HepG2 (cell line): Measurements from ENCODE around the gene JADE2. TPM values are rescaled to one million over a fixed set of nuclear protein-coding genes. Genes with fewer than 3 reads are reported as not detected.

Experiments
- FOXP1 ChIP-seq, 2 experiments: fragments of 450-650 bp in 1 of 2; IDR thresholded peaks; 2 replicates each; pipeline ENCODE4 v1.6.1; 2017 to 2018; ENCODE audit warnings: antibody characterized with exemption in 1 of 2
- HMGXB4 ChIP-seq, 2 experiments: sonication (generic) in 1 of 2; formaldehyde crosslinking in 1 of 2; IDR thresholded peaks; 2 replicates each; pipeline versions ENCODE4 v1.4.0 to v1.6.1; 2018 to 2020; ENCODE audit warnings: missing genetic modification reagents in 2 of 2, borderline replicate concordance in 1 of 2, low read depth in 1 of 2, mild to moderate bottlenecking in 1 of 2, missing biosample characterization in 1 of 2
- HOXA3 ChIP-seq: sonication (generic); formaldehyde crosslinking; IDR thresholded peaks from 2 replicates; pipeline ENCODE4 v1.5.0; 2020; ENCODE audit warnings: missing genetic modification reagents
- HOXA5 ChIP-seq: sonication (generic); formaldehyde crosslinking; IDR thresholded peaks from 2 replicates; pipeline ENCODE4 v1.4.0; 2020; ENCODE audit warnings: missing genetic modification reagents
- MED8 ChIP-seq: sonication (generic); formaldehyde crosslinking; IDR thresholded peaks from 2 replicates; pipeline ENCODE4 v1.8.1; 2023; ENCODE audit warnings: mild to moderate bottlenecking, missing genetic modification reagents; ENCODE audit not compliant: insufficient replicate concordance
- MEIS1 ChIP-seq: sonication (generic); formaldehyde crosslinking; IDR thresholded peaks from 2 replicates; pipeline ENCODE4 v1.9.0; 2021; ENCODE audit warnings: mild to moderate bottlenecking, missing genetic modification reagents, moderate library complexity, borderline replicate concordance
- MZF1 ChIP-seq: sonication (generic); formaldehyde crosslinking; IDR thresholded peaks from 2 replicates; pipeline ENCODE4 v1.8.1; 2023; ENCODE audit warnings: mild to moderate bottlenecking, missing genetic modification reagents, borderline replicate concordance
- NR3C1 ChIP-seq: sonication (generic); formaldehyde crosslinking; IDR thresholded peaks from 2 replicates; pipeline ENCODE4 v1.4.0; 2020; ENCODE audit warnings: missing genetic modification reagents
- PLSCR1 ChIP-seq: sonication (generic); formaldehyde crosslinking; IDR thresholded peaks from 2 replicates; pipeline ENCODE4 v1.5.0; 2020; ENCODE audit warnings: missing genetic modification reagents, mild to moderate bottlenecking, borderline replicate concordance
- PTBP1 ChIP-seq: fragments of 200-400 bp; formaldehyde crosslinking; IDR thresholded peaks from 2 replicates; pipeline ENCODE4 v1.6.1; 2018; ENCODE audit warnings: low read length, low read depth; ENCODE audit not compliant: poor library complexity, severe bottlenecking
- ZNF501 ChIP-seq: sonication (generic); formaldehyde crosslinking; IDR thresholded peaks from 2 replicates; pipeline ENCODE4 v1.5.1; 2020; ENCODE audit warnings: mild to moderate bottlenecking, moderate library complexity, missing genetic modification reagents
- ZNF564 ChIP-seq: sonication (generic); formaldehyde crosslinking; IDR thresholded peaks from 2 replicates; pipeline ENCODE4 v1.8.1; 2023; ENCODE audit warnings: mild to moderate bottlenecking, missing genetic modification reagents
- ZNF768 ChIP-seq: sonication (generic); formaldehyde crosslinking; IDR thresholded peaks from 2 replicates; pipeline ENCODE4 v1.4.0; 2020; ENCODE audit warnings: missing genetic modification reagents
- polyA plus RNA-seq, 8 experiments: library from polyadenylated mRNA; depleted of rRNA in 3 of 8; stranded (reverse) in 7 of 8; unstranded in 1 of 8; fragments of >200 nt; fragmentation: Illumina TruSeq in 4 of 8; extraction: Trizol in 4 of 8; gene quantifications; 2 replicates each; pipeline versions ENCODE4 v1.2.1 to v1.2.3, GENCODE V29; 2011 to 2016; ENCODE audit warnings: low read depth in 4 of 8, missing spikeins in 1 of 8, mixed read lengths in 1 of 8; ENCODE audit not compliant: insufficient read depth in 1 of 8
- total RNA-seq, 5 experiments: library from RNA; depleted of rRNA; stranded (reverse); fragments of >200 nt; fragmentation: Illumina TruSeq; extraction: Trizol; gene quantifications; 2 replicates each; pipeline ENCODE4 v1.2.3, GENCODE V29; 2016; ENCODE audit warnings: low read depth in 1 of 5
- TF ChIP-seq, protein P1 (sequence below): sonication (generic); formaldehyde crosslinking; IDR thresholded peaks from 2 replicates; pipeline ENCODE4 v1.5.0; 2020; ENCODE audit warnings: mild to moderate bottlenecking, missing genetic modification reagents, moderate library complexity
- TF ChIP-seq, protein P2 (sequence below): IDR thresholded peaks from 2 replicates; pipeline ENCODE4 v1.6.1; 2016; ENCODE audit warnings: low read depth, borderline replicate concordance

The JADE2 gene
- total and polyA plus RNA-seq, 2 of the 13 experiments (the other 11 are each of a cell fraction or from before 2014, with no cell fraction given), result 7.5 to 15.1 TPM

DNA sequence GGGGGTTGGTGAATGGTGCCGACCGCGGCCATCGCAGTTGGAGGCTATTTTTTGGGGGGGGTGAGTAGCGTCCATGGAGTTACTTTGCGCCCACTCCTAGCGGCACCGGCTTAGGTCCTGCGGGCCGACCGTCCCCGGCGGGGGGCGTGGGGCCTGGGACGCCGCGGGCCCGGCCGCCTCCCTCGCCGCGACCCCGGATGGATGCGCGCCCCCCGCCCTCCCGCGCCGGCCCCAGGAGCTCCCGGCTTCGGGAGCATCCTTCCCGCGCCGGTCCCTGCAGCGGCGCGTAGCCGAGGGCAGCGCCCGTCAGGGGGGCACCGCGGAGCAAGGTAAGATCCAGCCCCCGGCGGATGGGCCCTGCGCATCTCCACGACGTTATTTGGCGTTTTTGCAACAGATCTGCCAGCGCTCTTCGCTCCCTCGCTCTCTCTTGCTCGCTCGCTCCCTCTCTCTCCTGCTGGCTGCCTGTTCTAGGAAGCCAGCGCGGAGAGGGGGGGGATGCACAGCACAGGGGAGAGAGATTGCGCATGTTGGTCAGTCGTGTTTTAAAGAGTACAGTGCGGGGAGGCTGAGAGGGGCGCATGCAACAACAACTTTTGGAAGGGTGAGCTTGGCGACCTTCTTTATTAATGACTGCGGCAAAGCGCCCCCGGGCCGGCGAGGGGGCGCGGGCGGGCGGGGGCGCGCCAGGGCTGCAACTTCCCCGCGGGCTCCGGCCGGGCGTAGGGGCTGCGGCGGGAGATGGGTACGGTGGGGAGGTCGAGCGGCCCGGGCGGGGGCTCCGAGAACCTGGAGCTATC is 413 bp downstream of the JADE2 start (continued):
- TF ChIP-seq HMGXB4 (CRISPR knock-in tag; IDR thresholded peaks at IDR 0.05; ENCODE audit: borderline replicate concordance in 1 of 2, low read depth in 1 of 2), result peak in 1 of 2 experiments; percentile 59; a peak in 2 of 4 replicates
- TF ChIP-seq PTBP1, result peak; percentile 27
- TF ChIP-seq PLSCR1 (CRISPR knock-in tag), result no peak
- no peak for TF ChIP-seq MEIS1 (CRISPR knock-in tag)
- TF ChIP-seq FOXP1 (IDR thresholded peaks at IDR 0.05), result no peak
- no peak for TF ChIP-seq FOXP1 (CRISPR knock-in tag; IDR thresholded peaks at IDR 0.05)
- TF ChIP-seq HOXA5 (CRISPR knock-in tag), result 0 out of 2 replicates have a peak, but pooled peaks have one; percentile 29
- TF ChIP-seq, protein P1, sequence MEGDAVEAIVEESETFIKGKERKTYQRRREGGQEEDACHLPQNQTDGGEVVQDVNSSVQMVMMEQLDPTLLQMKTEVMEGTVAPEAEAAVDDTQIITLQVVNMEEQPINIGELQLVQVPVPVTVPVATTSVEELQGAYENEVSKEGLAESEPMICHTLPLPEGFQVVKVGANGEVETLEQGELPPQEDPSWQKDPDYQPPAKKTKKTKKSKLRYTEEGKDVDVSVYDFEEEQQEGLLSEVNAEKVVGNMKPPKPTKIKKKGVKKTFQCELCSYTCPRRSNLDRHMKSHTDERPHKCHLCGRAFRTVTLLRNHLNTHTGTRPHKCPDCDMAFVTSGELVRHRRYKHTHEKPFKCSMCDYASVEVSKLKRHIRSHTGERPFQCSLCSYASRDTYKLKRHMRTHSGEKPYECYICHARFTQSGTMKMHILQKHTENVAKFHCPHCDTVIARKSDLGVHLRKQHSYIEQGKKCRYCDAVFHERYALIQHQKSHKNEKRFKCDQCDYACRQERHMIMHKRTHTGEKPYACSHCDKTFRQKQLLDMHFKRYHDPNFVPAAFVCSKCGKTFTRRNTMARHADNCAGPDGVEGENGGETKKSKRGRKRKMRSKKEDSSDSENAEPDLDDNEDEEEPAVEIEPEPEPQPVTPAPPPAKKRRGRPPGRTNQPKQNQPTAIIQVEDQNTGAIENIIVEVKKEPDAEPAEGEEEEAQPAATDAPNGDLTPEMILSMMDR (CRISPR knock-in tag), result peak; percentile 18; the same call in 1 of the 2 replicates
- TF ChIP-seq MED8 (CRISPR knock-in tag), result no peak
- no peak for TF ChIP-seq MZF1 (CRISPR knock-in tag)
- TF ChIP-seq HOXA3 (CRISPR knock-in tag), result peak; percentile 55; the same call in 1 of the 2 replicates
- TF ChIP-seq ZNF501, result no peak
- TF ChIP-seq NR3C1 (CRISPR knock-in tag), result no peak
- no peak for TF ChIP-seq ZNF564 (CRISPR knock-in tag)
- TF ChIP-seq, protein P2, sequence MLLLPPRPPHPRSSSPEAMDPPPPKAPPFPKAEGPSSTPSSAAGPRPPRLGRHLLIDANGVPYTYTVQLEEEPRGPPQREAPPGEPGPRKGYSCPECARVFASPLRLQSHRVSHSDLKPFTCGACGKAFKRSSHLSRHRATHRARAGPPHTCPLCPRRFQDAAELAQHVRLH (CRISPR knock-in tag), result no peak
- peak; percentile 57; the same call in 1 of the 2 replicates for TF ChIP-seq ZNF768
